ENCODE measurements around the gene ANGPTL4. TPM values are rescaled to one million over a fixed set of nuclear protein-coding genes. Genes with fewer than 3 reads are reported as not detected.

The ANGPTL4 gene
- total and polyA plus RNA-seq, 9 of the 15 experiments (the other 6 are each of a cell fraction or from before 2014, with no cell fraction given) = 0.05 to 0.77 (median 0.22) TPM; not detected in 4

Small RNA genes lying within 50 kb of the gene (microRNA-seq; reads per million reads assigned to microRNA genes)
- 2.6 reads per million, percentile 32 among the genes with 10 or more reads in this experiment for gene MIR4999 (ENCODE audit: borderline microRNAs expressed)

Small RNA genes lying within 50 kb of the gene (small RNA-seq; reads per million reads assigned to genes)
- gene MIR4999 = not detected

Other genes starting within 250 kb of the ANGPTL4 start
Only the 7 nearest of the 13 such genes appear.
- gene CD320, start 55.8 kb upstream of the ANGPTL4 start, total RNA-seq (2014; rRNA removed) = 71.4 and 100 TPM in 2 replicates
- gene CD320, start 55.8 kb upstream of the ANGPTL4 start, total RNA-seq (2014; rRNA removed; fragmentation: Illumina TruSeq; extraction: Trizol) = 7.9 and 13.3 TPM in 2 replicates
- 42.3 and 45.6 TPM in 2 replicates for gene CD320, start 55.8 kb upstream of the ANGPTL4 start, total RNA-seq (2015; rRNA removed; fragmentation: Illumina TruSeq; extraction: Trizol)
- gene CD320, start 55.8 kb upstream of the ANGPTL4 start, total RNA-seq (2021) = 94.5 and 97.0 TPM in 2 replicates
- 34.4 and 42.4 TPM in 2 replicates for gene CD320, start 55.8 kb upstream of the ANGPTL4 start, polyA plus RNA-seq (2011; rRNA removed)
- 29.4 and 47.0 TPM in 2 replicates for gene CD320, start 55.8 kb upstream of the ANGPTL4 start, polyA plus RNA-seq (2014; fragmentation: Illumina TruSeq; extraction: Trizol)
- 1 to 10 TPM in 1 of 2 experiments, under 1 TPM in 1; 0.45 to 2.5 TPM for gene CD320, start 55.8 kb upstream of the ANGPTL4 start, polyA plus RNA-seq (2014; fragmentation: Nextera tagmentation; extraction: Ambion mirVana)
- 75.0 and 81.0 TPM in 2 replicates for gene CD320, start 55.8 kb upstream of the ANGPTL4 start, polyA plus RNA-seq (2014; rRNA removed)
- gene NDUFA7, start 42.8 kb upstream of the ANGPTL4 start, total RNA-seq (2014; rRNA removed) = 114 and 148 TPM in 2 replicates
- gene NDUFA7, start 42.8 kb upstream of the ANGPTL4 start, total RNA-seq (2014; rRNA removed; fragmentation: Illumina TruSeq; extraction: Trizol) = 49.8 and 70.8 TPM in 2 replicates
- 134 and 142 TPM in 2 replicates for gene NDUFA7, start 42.8 kb upstream of the ANGPTL4 start, total RNA-seq (2015; rRNA removed; fragmentation: Illumina TruSeq; extraction: Trizol)
- 101 and 105 TPM in 2 replicates for gene NDUFA7, start 42.8 kb upstream of the ANGPTL4 start, total RNA-seq (2021)
- gene NDUFA7, start 42.8 kb upstream of the ANGPTL4 start, polyA plus RNA-seq (2011; rRNA removed) = 79.6 and 135 TPM in 2 replicates
- 212 and 228 TPM in 2 replicates for gene NDUFA7, start 42.8 kb upstream of the ANGPTL4 start, polyA plus RNA-seq (2014; fragmentation: Illumina TruSeq; extraction: Trizol)
- 100 to 1,000 TPM; 312 to 348 TPM for gene NDUFA7, start 42.8 kb upstream of the ANGPTL4 start, polyA plus RNA-seq (2014; fragmentation: Nextera tagmentation; extraction: Ambion mirVana)
- 152 and 187 TPM in 2 replicates for gene NDUFA7, start 42.8 kb upstream of the ANGPTL4 start, polyA plus RNA-seq (2014; rRNA removed)
- gene RPS28, start 42.7 kb upstream of the ANGPTL4 start, total RNA-seq (2014; rRNA removed) = 1,864 and 2,438 TPM in 2 replicates
- 130 and 165 TPM in 2 replicates for gene RPS28, start 42.7 kb upstream of the ANGPTL4 start, total RNA-seq (2014; rRNA removed; fragmentation: Illumina TruSeq; extraction: Trizol)
- 471 and 527 TPM in 2 replicates for gene RPS28, start 42.7 kb upstream of the ANGPTL4 start, total RNA-seq (2015; rRNA removed; fragmentation: Illumina TruSeq; extraction: Trizol)
- 2,747 and 3,081 TPM in 2 replicates for gene RPS28, start 42.7 kb upstream of the ANGPTL4 start, total RNA-seq (2021)
- 662 and 1,013 TPM in 2 replicates for gene RPS28, start 42.7 kb upstream of the ANGPTL4 start, polyA plus RNA-seq (2011; rRNA removed)
- gene RPS28, start 42.7 kb upstream of the ANGPTL4 start, polyA plus RNA-seq (2014; fragmentation: Illumina TruSeq; extraction: Trizol) = 866 and 1,057 TPM in 2 replicates
- gene RPS28, start 42.7 kb upstream of the ANGPTL4 start, polyA plus RNA-seq (2014; fragmentation: Nextera tagmentation; extraction: Ambion mirVana) = 1,000 to 10,000 TPM; 2,724 to 2,827 TPM
- 1,303 and 1,847 TPM in 2 replicates for gene RPS28, start 42.7 kb upstream of the ANGPTL4 start, polyA plus RNA-seq (2014; rRNA removed)
- gene KANK3, start 20.9 kb upstream of the ANGPTL4 start, total RNA-seq (2014; rRNA removed) = not detected in 2 replicates
- gene KANK3, start 20.9 kb upstream of the ANGPTL4 start, total RNA-seq (2014; rRNA removed; fragmentation: Illumina TruSeq; extraction: Trizol) = not detected in 2 replicates
- not detected in 2 replicates for gene KANK3, start 20.9 kb upstream of the ANGPTL4 start, total RNA-seq (2015; rRNA removed; fragmentation: Illumina TruSeq; extraction: Trizol)
- 0.22 and 0.40 TPM in 2 replicates for gene KANK3, start 20.9 kb upstream of the ANGPTL4 start, total RNA-seq (2021)
- gene KANK3, start 20.9 kb upstream of the ANGPTL4 start, polyA plus RNA-seq (2011; rRNA removed) = 0.08 TPM in 2 replicates
- 0.06 TPM in 1 of 2 replicates, not detected in the other for gene KANK3, start 20.9 kb upstream of the ANGPTL4 start, polyA plus RNA-seq (2014; fragmentation: Illumina TruSeq; extraction: Trizol)
- under 1 TPM in 1 of 2 experiments, not detected in 1; 0.03 TPM for gene KANK3, start 20.9 kb upstream of the ANGPTL4 start, polyA plus RNA-seq (2014; fragmentation: Nextera tagmentation; extraction: Ambion mirVana)
- not detected in 2 replicates for gene KANK3, start 20.9 kb upstream of the ANGPTL4 start, polyA plus RNA-seq (2014; rRNA removed)
- 13.8 and 14.6 TPM in 2 replicates for gene RAB11B, start 26.2 kb downstream of the ANGPTL4 start, total RNA-seq (2014; rRNA removed)
- 2.1 and 2.9 TPM in 2 replicates for gene RAB11B, start 26.2 kb downstream of the ANGPTL4 start, total RNA-seq (2014; rRNA removed; fragmentation: Illumina TruSeq; extraction: Trizol)
- gene RAB11B, start 26.2 kb downstream of the ANGPTL4 start, total RNA-seq (2015; rRNA removed; fragmentation: Illumina TruSeq; extraction: Trizol) = 6.5 and 9.1 TPM in 2 replicates
- gene RAB11B, start 26.2 kb downstream of the ANGPTL4 start, total RNA-seq (2021) = 71.0 and 72.3 TPM in 2 replicates
- gene RAB11B, start 26.2 kb downstream of the ANGPTL4 start, polyA plus RNA-seq (2011; rRNA removed) = 18.4 and 36.4 TPM in 2 replicates
- gene RAB11B, start 26.2 kb downstream of the ANGPTL4 start, polyA plus RNA-seq (2014; fragmentation: Illumina TruSeq; extraction: Trizol) = 14.3 and 42.6 TPM in 2 replicates
- 1 to 10 TPM in 1 of 2 experiments, under 1 TPM in 1; 0.74 to 1.0 TPM for gene RAB11B, start 26.2 kb downstream of the ANGPTL4 start, polyA plus RNA-seq (2014; fragmentation: Nextera tagmentation; extraction: Ambion mirVana)
- 40.9 and 57.7 TPM in 2 replicates for gene RAB11B, start 26.2 kb downstream of the ANGPTL4 start, polyA plus RNA-seq (2014; rRNA removed)
- 6.4 and 9.6 TPM in 2 replicates for gene MARCHF2, start 49.1 kb downstream of the ANGPTL4 start, total RNA-seq (2014; rRNA removed)
- gene MARCHF2, start 49.1 kb downstream of the ANGPTL4 start, total RNA-seq (2014; rRNA removed; fragmentation: Illumina TruSeq; extraction: Trizol) = 1.2 and 1.9 TPM in 2 replicates
- gene MARCHF2, start 49.1 kb downstream of the ANGPTL4 start, total RNA-seq (2015; rRNA removed; fragmentation: Illumina TruSeq; extraction: Trizol) = 1.9 and 2.2 TPM in 2 replicates
- 4.1 and 4.2 TPM in 2 replicates for gene MARCHF2, start 49.1 kb downstream of the ANGPTL4 start, total RNA-seq (2021)
- 2.2 and 3.1 TPM in 2 replicates for gene MARCHF2, start 49.1 kb downstream of the ANGPTL4 start, polyA plus RNA-seq (2011; rRNA removed)
- gene MARCHF2, start 49.1 kb downstream of the ANGPTL4 start, polyA plus RNA-seq (2014; fragmentation: Illumina TruSeq; extraction: Trizol) = 2.0 and 3.3 TPM in 2 replicates
- under 1 TPM; 0.39 to 0.41 TPM for gene MARCHF2, start 49.1 kb downstream of the ANGPTL4 start, polyA plus RNA-seq (2014; fragmentation: Nextera tagmentation; extraction: Ambion mirVana)
- gene MARCHF2, start 49.1 kb downstream of the ANGPTL4 start, polyA plus RNA-seq (2014; rRNA removed) = 3.7 and 5.2 TPM in 2 replicates
- gene HNRNPM, start 80.8 kb downstream of the ANGPTL4 start, total RNA-seq (2014; rRNA removed) = 195 and 251 TPM in 2 replicates
- 130 and 168 TPM in 2 replicates for gene HNRNPM, start 80.8 kb downstream of the ANGPTL4 start, total RNA-seq (2014; rRNA removed; fragmentation: Illumina TruSeq; extraction: Trizol)
- gene HNRNPM, start 80.8 kb downstream of the ANGPTL4 start, total RNA-seq (2015; rRNA removed; fragmentation: Illumina TruSeq; extraction: Trizol) = 186 and 204 TPM in 2 replicates
- 283 and 340 TPM in 2 replicates for gene HNRNPM, start 80.8 kb downstream of the ANGPTL4 start, total RNA-seq (2021)
- gene HNRNPM, start 80.8 kb downstream of the ANGPTL4 start, polyA plus RNA-seq (2011; rRNA removed) = 107 and 127 TPM in 2 replicates
- 241 and 264 TPM in 2 replicates for gene HNRNPM, start 80.8 kb downstream of the ANGPTL4 start, polyA plus RNA-seq (2014; fragmentation: Illumina TruSeq; extraction: Trizol)
- 10 to 100 TPM; 11.1 to 13.1 TPM for gene HNRNPM, start 80.8 kb downstream of the ANGPTL4 start, polyA plus RNA-seq (2014; fragmentation: Nextera tagmentation; extraction: Ambion mirVana)
- 253 and 316 TPM in 2 replicates for gene HNRNPM, start 80.8 kb downstream of the ANGPTL4 start, polyA plus RNA-seq (2014; rRNA removed)